Ascending aorta (tissue), 2 donors: ENCODE data around the gene EIF2D. TPM values are rescaled to one million over a fixed set of nuclear protein-coding genes. Genes with fewer than 3 reads are reported as not detected.

Experiments used
- DNase-seq, 2 donors: peaks; one replicate each; pipeline ENCODE4 v3.0.0-alpha.2; 2019; ENCODE audit warnings: low spot score in 2 of 2
- H3K27ac ChIP-seq, 2 donors: fragments of 200-600 bp; sonication (generic); one replicate each; pipeline ENCODE4 v1.5.1; 2016 to 2017; ENCODE audit warnings: mild to moderate bottlenecking in 1 of 2
- H3K27me3 ChIP-seq: fragments of 200-600 bp; sonication (generic); one replicate; pipeline ENCODE4 v1.5.1; 2017
- H3K36me3 ChIP-seq, 2 donors: fragments of 200-600 bp; sonication (generic); one replicate each; pipeline ENCODE4 v1.5.1; 2016
- H3K4me1 ChIP-seq, 2 donors: fragments of 200-600 bp; sonication (generic); one replicate each; pipeline ENCODE4 v1.5.1; 2016 to 2017; ENCODE audit warnings: mild to moderate bottlenecking in 1 of 2
- H3K4me3 ChIP-seq, 2 donors: fragments of 200-600 bp; sonication (generic); one replicate each; pipeline ENCODE4 v1.5.1; 2016 to 2017; ENCODE audit warnings: mild to moderate bottlenecking in 1 of 2
- H3K9me3 ChIP-seq, 2 donors: fragments of 200-600 bp; sonication (generic); one replicate each; pipeline ENCODE4 v1.5.1; 2016
- CTCF ChIP-seq, 3 experiments: fragments of 200-600 bp in 2 of 3; fragments of 450-650 bp in 1 of 3; sonication (generic) in 2 of 3; IDR thresholded peaks; one replicate each; pipeline ENCODE4 v1.5.1; 2016 to 2019; ENCODE audit warnings: antibody characterized with exemption in 3 of 3, mild to moderate bottlenecking in 1 of 3, moderate library complexity in 1 of 3
- intact Hi-C: fragments of 100-400 bp; cut with DNase I; formaldehyde crosslinking; loops from one replicate; pipeline ENCODE4 v1.15.1; 2023
- total RNA-seq: library from RNA; depleted of rRNA; stranded (reverse); fragments of >200 nt; gene quantifications from one replicate; pipeline ENCODE4 v1.1.0, GENCODE V29; 2016

Gene EIF2D
- total RNA-seq, 1 donor from 2014 or later, result 40.2 TPM

GRCh38 chr1:206556750-206557635, 55.3 kb downstream of the EIF2D start:
- Histone ChIP-seq H3K9me3 (no peaks in the 10 kb centered on the region), H3K36me3 (no peaks in the 10 kb centered on the region), H3K27me3 (no peaks in the 10 kb centered on the region), H3K27ac (peak overlapping the region; percentile 60 to 63), H3K4me1 (peaks cover 9 to 11% of the 10 kb centered on the region in 2 donors), H3K4me3 (peak overlapping the region; percentile 64 to 81)
- peak; percentile 64 to 89 for DNase-seq
- no peak for TF ChIP-seq CTCF (IDR thresholded peaks at IDR 0.05)
- intact Hi-C loops, result no loop called here

GRCh38 chr1:206556047-206556749, 56.1 kb downstream of the EIF2D start:
- H3K9me3 ChIP-seq, result no peaks in the 10 kb centered on the region
- H3K4me1 ChIP-seq, result peaks cover 9 to 11% of the 10 kb centered on the region in 2 donors
- H3K27me3 ChIP-seq, result no peaks in the 10 kb centered on the region
- H3K36me3 ChIP-seq, result no peaks in the 10 kb centered on the region
- TF ChIP-seq CTCF (IDR thresholded peaks at IDR 0.05), result no peak
- peak overlapping the region in 1 of 2 donors; percentile 81 for H3K4me3 ChIP-seq
- H3K27ac ChIP-seq, result peak overlapping the region in 1 of 2 donors; percentile 0
- DNase-seq, result no peak
- intact Hi-C loops, result no loop called here

GRCh38 chr1:206555473-206555935, 56.8 kb downstream of the EIF2D start:
- Histone ChIP-seq H3K4me3 (no peak overlapping the region), H3K4me1 (peaks cover 9 to 11% of the 10 kb centered on the region in 2 donors), H3K27ac (peak overlapping the region in 1 of 2 donors; percentile 0), H3K36me3 (no peaks in the 10 kb centered on the region), H3K9me3 (no peaks in the 10 kb centered on the region), H3K27me3 (no peaks in the 10 kb centered on the region)
- intact Hi-C loops, result no loop called here
- DNase-seq, result no peak
- no peak for TF ChIP-seq CTCF (IDR thresholded peaks at IDR 0.05)

GRCh38 chr1:206554701-206555472, 57.4 kb downstream of the EIF2D start:
- no peaks in the 10 kb centered on the region for H3K9me3 ChIP-seq
- intact Hi-C loops, result no loop called here
- no peak for TF ChIP-seq CTCF (IDR thresholded peaks at IDR 0.05)
- H3K27me3 ChIP-seq, result no peaks in the 10 kb centered on the region
- peaks cover 9 to 11% of the 10 kb centered on the region in 2 donors for H3K4me1 ChIP-seq
- no peaks in the 10 kb centered on the region for H3K36me3 ChIP-seq
- DNase-seq, result no peak
- H3K4me3 ChIP-seq, result no peak overlapping the region
- H3K27ac ChIP-seq, result no peak overlapping the region

GRCh38 chr1:206554211-206554610, 58.1 kb downstream of the EIF2D start:
- no peaks in the 10 kb centered on the region for H3K27me3 ChIP-seq
- H3K4me1 ChIP-seq, result peaks cover 9 to 11% of the 10 kb centered on the region in 2 donors
- H3K9me3 ChIP-seq, result no peaks in the 10 kb centered on the region
- no peak for TF ChIP-seq CTCF (IDR thresholded peaks at IDR 0.05)
- no peak for DNase-seq
- H3K4me3 ChIP-seq, result no peak overlapping the region
- intact Hi-C loops, result no loop called here
- no peaks in the 10 kb centered on the region for H3K36me3 ChIP-seq
- no peak overlapping the region for H3K27ac ChIP-seq
